AG09309 (cell line): ENCODE results near the gene B3GALT5.

Source experiments
- DNase-seq: peaks from one replicate; pipeline ENCODE4 v3.0.0-alpha.2; 2010; ENCODE audit warnings: low read depth
- H3K4me3 ChIP-seq: 2 replicates; pipeline ENCODE4 v1.5.1; 2011; ENCODE audit warnings: mild to moderate bottlenecking, low read depth, low read length, moderate library complexity; ENCODE audit not compliant: control insufficient read depth
- TF ChIP-seq, protein P1 (sequence below): IDR thresholded peaks from 2 replicates; pipeline ENCODE4 v1.5.1; 2011; ENCODE audit warnings: mild to moderate bottlenecking, low read depth, low read length, inconsistent platforms; ENCODE audit not compliant: insufficient read depth, control insufficient read depth; ENCODE audit errors: missing control alignments

Gene B3GALT5

DNA sequence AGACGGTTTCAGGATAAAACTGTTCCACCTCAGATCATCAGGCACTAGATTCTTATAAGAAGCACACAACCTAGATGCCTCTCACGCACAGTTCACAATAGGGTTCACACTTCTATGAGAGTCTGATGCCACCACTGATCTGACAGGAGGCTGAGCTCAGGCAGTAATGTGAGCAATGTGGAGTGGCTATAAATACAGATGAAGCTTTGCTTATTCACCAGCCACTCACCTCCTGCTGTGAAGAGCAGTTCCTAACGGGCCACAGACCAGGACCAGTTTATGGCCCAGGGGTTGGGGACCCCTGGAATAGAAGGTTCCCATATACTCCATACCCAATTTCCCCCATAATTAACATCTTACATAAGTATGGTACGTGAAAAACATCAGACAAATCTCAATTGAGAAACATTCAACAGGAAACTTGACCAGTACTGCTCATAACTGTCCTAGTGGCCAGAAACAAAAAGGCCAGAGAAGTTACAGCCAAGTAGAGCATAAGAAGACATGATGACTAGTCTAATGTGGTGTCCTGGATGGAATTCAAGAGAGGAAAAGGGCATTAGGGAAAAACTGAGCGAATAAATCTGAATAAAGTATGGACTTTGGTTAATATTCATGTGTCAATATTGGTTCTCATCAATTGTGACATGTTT, 107.5 kb downstream of the B3GALT5 start:
- TF ChIP-seq, protein P1, sequence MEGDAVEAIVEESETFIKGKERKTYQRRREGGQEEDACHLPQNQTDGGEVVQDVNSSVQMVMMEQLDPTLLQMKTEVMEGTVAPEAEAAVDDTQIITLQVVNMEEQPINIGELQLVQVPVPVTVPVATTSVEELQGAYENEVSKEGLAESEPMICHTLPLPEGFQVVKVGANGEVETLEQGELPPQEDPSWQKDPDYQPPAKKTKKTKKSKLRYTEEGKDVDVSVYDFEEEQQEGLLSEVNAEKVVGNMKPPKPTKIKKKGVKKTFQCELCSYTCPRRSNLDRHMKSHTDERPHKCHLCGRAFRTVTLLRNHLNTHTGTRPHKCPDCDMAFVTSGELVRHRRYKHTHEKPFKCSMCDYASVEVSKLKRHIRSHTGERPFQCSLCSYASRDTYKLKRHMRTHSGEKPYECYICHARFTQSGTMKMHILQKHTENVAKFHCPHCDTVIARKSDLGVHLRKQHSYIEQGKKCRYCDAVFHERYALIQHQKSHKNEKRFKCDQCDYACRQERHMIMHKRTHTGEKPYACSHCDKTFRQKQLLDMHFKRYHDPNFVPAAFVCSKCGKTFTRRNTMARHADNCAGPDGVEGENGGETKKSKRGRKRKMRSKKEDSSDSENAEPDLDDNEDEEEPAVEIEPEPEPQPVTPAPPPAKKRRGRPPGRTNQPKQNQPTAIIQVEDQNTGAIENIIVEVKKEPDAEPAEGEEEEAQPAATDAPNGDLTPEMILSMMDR = peak; percentile 33
- DNase-seq = peak; percentile 10
- no peak overlapping the region for H3K4me3 ChIP-seq

DNA sequence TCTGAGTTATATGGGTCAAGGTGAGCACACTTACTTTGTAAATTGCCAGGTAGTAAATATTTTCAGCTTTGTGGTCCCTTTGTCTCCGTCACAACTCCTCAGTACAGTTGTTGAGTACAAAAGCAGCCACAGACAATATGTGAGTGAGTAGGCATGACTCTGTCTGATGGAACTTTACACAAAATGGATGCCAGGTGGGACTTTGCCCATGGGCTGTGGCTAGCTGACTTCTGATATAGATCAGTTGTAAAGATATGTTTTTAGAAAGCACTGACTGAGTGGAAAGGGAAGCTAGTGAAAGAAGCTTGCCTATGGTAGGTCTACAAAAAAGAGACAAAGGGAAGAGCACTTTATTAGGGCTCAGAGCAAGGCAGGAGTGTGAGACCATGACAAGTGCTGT, 109.1 kb downstream of the B3GALT5 start:
- TF ChIP-seq, protein P1 = no peak
- no peak overlapping the region for H3K4me3 ChIP-seq
- no peak for DNase-seq
